ENCODE measurements around the gene DMBT1.
"Not testable (repeated sequence)": the region's sequence is repeated elsewhere in the genome, so short reads cannot be mapped to it uniquely, and the experiment has no call there.

DMBT1 gene

DNA sequence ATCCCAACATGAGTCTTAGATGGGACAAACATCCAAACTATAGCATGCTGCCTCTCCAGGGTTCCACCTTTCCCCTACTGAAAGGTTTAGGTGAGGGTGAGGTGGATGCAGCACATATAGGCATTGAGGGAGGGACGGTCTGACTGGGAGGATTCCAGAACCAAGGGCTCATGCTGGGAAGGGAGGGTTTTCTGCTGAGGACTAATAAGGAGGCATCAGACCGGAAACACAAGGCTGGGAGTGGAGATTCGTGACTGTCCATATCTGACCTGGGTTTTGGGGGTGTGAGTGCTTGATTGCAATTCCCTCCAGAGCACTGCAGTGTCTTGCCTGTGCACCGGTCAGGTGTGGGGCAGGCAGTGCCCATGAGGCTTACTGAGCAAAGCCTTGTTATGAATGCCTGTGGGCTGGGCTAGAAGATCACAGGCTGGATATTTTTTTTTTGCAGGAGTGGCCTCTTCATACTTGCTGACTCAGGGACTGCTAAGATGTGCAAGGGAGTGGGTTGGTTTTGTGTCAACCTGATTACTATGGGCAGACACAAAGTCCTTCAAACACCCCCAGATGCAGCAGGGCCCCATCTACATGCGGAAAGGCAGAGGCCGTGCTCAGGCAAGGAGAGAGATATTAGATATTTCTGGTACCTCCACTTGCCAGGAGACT, 26.7 kb downstream of the DMBT1 start:
- no peak for TF ChIP-seq ZNF274 (IDR thresholded peaks at IDR 0.05; ENCODE audit: low read depth, low read length)
- no peak overlapping the region for H3K4me3 ChIP-seq (ENCODE audit: low read length)

- H3K4me3 ChIP-seq (ENCODE audit: low read length), result no peak overlapping the region
- no peak for TF ChIP-seq ZNF274 (IDR thresholded peaks at IDR 0.05; ENCODE audit: low read depth, low read length)
Measured at GRCh38 chr10:122588381-122588780, 27.8 kb downstream of the DMBT1 start.

DNA sequence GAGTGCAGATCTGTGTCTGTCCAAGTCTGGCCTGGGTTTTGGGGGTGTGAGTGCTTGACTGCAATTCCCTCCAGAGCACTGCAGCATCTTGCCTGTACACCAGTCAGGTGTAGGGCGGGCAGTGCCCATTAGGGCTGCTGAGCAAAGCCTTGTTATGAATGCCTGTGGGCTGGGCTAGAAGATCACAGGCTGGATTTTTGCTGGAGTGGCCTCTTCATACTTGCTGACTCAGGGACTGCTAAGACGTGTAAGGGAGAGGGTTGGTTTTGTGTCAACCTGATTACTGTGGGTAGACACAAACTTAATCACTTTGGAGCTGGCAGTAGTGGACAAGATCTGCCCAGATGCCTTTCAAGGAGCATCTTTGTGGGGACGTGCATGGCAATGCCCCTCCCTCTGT, 29.6 kb downstream of the DMBT1 start:
- TF ChIP-seq ZNF274 (IDR thresholded peaks at IDR 0.05; ENCODE audit: low read depth, low read length), result no peak
- H3K4me3 ChIP-seq (ENCODE audit: low read length), result no peak overlapping the region

- TF ChIP-seq ZNF274 (IDR thresholded peaks at IDR 0.05; ENCODE audit: low read depth, low read length), result no peak
- H3K4me3 ChIP-seq (ENCODE audit: low read length), result no peak overlapping the region
Measured at GRCh38 chr10:122591736-122592135, 31.2 kb downstream of the DMBT1 start.

DNA sequence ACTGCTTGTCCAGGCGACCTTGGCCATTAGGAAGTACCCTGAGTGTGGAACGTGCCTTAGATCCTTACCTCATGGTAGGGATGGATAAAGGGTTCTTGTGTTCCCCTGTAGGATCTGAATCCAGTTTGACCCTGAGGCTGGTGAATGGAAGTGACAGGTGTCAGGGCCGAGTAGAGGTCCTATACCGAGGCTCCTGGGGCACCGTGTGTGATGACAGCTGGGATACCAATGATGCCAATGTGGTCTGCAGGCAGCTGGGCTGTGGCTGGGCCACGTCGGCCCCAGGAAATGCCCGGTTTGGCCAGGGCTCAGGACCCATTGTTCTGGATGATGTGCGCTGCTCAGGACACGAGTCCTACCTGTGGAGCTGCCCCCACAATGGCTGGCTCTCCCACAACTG, 31.6 kb downstream of the DMBT1 start:
- no peak overlapping the region for H3K4me3 ChIP-seq (ENCODE audit: low read length)
- TF ChIP-seq ZNF274 (IDR thresholded peaks at IDR 0.05; ENCODE audit: low read depth, low read length), result no peak

- no peak for TF ChIP-seq ZNF274 (IDR thresholded peaks at IDR 0.05; ENCODE audit: low read depth, low read length)
- no peak overlapping the region for H3K4me3 ChIP-seq (ENCODE audit: low read length)
Measured at GRCh38 chr10:122617476-122618270, 57.1 kb downstream of the DMBT1 start.

DNA sequence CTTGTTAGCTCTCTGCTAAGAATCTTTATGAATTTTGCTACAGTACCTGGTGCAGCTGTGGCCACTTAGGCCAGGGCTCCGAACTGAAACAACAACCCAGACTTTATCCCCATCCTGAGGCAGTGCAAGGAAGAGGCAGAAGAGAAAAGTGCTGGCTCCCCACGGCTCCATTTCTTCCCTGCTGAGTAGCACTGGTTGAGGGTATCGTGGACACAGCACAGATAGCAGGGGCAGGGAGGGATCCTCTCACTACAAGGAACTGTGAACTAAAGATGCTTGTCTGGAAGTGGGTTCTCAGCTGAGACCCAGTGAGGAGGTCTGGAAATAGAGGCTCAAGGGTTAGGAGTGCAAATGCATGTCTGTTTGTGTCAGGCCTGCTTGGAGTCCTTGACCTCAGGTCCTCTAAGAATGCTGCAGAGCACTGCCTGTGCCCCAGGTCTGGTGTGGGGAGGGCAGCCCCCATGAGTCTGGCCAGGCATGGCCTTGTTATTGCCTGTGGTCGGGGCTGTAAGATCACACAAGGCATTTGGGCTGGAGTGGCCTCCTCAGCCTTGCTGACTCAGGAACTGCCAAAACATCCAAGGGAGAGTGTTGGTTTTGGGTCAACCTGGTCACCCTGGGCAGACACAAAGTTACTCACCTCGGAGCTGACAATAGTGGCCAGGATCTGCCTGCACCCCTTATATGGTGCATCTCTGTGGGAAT, 58.1 kb downstream of the DMBT1 start:
- TF ChIP-seq ZNF274 (IDR thresholded peaks at IDR 0.05; ENCODE audit: low read depth, low read length), result no peak
- no peak overlapping the region for H3K4me3 ChIP-seq (ENCODE audit: low read length)

DNA sequence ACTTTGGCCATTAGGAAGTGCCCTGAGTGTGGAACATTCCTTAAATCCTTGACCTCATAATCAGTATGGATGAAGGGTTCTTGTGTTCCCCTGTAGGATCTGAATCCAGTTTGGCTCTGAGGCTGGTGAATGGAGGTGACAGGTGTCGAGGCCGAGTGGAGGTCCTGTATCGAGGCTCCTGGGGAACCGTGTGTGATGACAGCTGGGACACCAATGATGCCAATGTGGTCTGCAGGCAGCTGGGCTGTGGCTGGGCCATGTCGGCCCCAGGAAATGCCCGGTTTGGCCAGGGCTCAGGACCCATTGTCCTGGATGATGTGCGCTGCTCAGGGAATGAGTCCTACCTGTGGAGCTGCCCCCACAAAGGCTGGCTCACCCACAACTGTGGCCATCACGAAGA, 60.4 kb downstream of the DMBT1 start:
- H3K4me3 ChIP-seq (ENCODE audit: low read length), result not testable (repeated sequence)

DNA sequence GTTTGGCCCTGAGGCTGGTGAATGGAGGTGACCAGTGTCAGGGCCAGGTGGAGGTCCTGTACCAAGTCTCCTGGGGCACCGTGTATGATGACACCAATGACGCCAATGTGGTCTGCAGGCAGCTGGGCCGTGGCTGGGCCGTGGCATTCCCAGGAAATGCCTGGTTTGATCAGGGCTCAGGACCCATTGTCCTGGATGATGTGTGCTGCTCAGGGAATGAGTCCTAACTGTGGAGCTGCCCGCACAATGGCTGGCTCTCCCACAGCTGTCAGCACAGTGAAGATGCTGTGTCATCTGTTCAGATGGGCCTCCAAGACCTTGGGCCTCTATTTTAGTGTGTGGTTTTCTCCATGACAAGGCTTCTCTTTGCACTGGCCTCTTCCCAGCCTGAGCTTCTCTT, 64.0 kb downstream of the DMBT1 start:
- no peak overlapping the region for H3K4me3 ChIP-seq (ENCODE audit: low read length)
- no peak for TF ChIP-seq ZNF274 (IDR thresholded peaks at IDR 0.05; ENCODE audit: low read depth, low read length)

DNA sequence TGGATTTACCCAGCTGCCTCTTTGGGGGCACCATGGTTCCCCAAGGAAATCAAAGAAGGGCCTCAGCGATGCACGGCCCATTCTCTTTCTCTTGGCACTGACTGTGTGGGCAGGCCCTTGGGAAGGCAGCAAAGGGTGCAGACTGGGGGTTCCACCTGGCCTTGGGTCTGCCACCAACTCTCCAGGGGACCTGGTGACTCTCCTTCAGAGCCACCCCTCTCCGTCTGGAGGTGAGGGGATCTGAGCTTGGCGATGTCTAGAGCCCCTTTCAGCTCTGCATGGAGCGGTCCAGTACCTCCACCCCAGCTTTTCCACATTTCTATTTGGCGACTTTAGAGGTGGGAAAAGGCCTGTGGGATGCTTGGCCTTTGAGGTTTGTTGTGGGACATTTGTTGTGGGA, 70.0 kb downstream of the DMBT1 start:
- TF ChIP-seq ZNF274 (IDR thresholded peaks at IDR 0.05; ENCODE audit: low read depth, low read length), result no peak
- H3K4me3 ChIP-seq (ENCODE audit: low read length), result no peak overlapping the region

DNA sequence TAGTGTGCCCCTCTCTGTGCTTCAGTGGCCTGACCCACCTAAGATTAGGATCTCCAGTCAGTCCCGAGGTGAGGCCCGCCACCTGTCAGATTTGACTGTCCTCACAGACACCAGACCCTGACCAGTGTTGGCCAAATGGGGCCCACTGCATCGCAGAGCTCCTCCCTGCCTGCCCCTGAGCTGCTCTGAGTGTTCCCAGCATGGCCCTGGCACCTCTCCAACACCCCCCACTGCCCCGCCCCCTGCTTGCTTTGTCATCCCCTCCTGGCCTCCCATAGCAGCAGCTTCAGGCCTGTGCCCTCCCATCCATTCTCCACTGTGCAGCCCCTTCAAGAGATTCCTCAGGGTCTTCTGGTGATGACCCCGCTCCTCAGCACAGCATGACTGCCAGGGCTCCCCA, 71.5 kb downstream of the DMBT1 start:
- no peak for TF ChIP-seq ZNF274 (IDR thresholded peaks at IDR 0.05; ENCODE audit: low read depth, low read length)
- no peak overlapping the region for H3K4me3 ChIP-seq (ENCODE audit: low read length)

DNA sequence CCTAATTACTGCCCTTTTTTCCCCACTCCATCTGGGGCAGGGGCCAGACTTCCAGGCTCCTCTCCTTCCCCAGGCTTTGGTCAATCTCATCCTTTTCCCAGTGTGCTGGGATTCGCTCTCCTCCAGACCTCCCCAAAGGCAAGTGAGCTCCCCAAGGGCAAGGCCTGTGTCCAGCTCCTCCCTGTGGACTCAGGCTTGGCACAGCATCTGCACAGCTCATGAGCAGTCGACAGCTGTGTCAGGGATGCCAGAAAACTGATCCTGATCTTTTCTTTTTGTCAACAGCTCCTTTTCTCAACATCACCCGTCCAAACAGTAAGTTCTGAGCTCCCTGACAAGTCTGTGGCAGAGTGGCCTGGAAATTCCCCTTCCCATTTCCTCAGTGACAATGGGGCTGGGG, 72.0 kb downstream of the DMBT1 start:
- no peak overlapping the region for H3K4me3 ChIP-seq (ENCODE audit: low read length)
- no peak for TF ChIP-seq ZNF274 (IDR thresholded peaks at IDR 0.05; ENCODE audit: low read depth, low read length)

GRCh38 chr10:122636953-122637352, 76.4 kb downstream of the DMBT1 start:
- TF ChIP-seq ZNF274 (IDR thresholded peaks at IDR 0.05; ENCODE audit: low read depth, low read length), result no peak
- H3K4me3 ChIP-seq (ENCODE audit: low read length), result no peak overlapping the region

GRCh38 chr10:122637376-122637775, 76.8 kb downstream of the DMBT1 start:
- no peak overlapping the region for H3K4me3 ChIP-seq (ENCODE audit: low read length)
- no peak for TF ChIP-seq ZNF274 (IDR thresholded peaks at IDR 0.05; ENCODE audit: low read depth, low read length)

GRCh38 chr10:122638106-122638505, 77.6 kb downstream of the DMBT1 start:
- no peak for TF ChIP-seq ZNF274 (IDR thresholded peaks at IDR 0.05; ENCODE audit: low read depth, low read length)
- H3K4me3 ChIP-seq (ENCODE audit: low read length), result no peak overlapping the region
